Activated naive CD8-positive, alpha-beta T cell treated with anti-CD3 and anti-CD28 coated beads, Interleukin-2, amount 10 ng/mL, durations not matched to agents 7 days and 5 days (primary cell): ENCODE measurements around the gene SLC25A47. TPM values are rescaled to one million over a fixed set of nuclear protein-coding genes. Genes with fewer than 3 reads are reported as not detected.
A peak's percentile ranks its signal among the peaks of the same experiment; 100 is the strongest.
"Not testable (repeated sequence)": the region's sequence is repeated elsewhere in the genome, so short reads cannot be mapped to it uniquely, and the experiment has no call there.

Experiments used
- ATAC-seq: fragments of 150-1000 bp; cut with Tn5 transposase; one replicate; pipeline ENCODE4 v1.10.0; 2021; ENCODE audit warnings: low read depth, moderate library complexity
- POLR2A ChIA-PET: fragments of 350-600 bp; sonication (Branson Sonifier 250); formaldehyde crosslinking; loops from one replicate; lab custom pipeline; 2021; ENCODE audit warnings: antibody characterized with exemption; lab: Charles Lee
- DNase-seq: peaks from one replicate; pipeline ENCODE4 v3.0.0; 2021
- H3K27ac Mint-ChIP-seq: one replicate; pipeline ENCODE4 v1.8.0; 2022; ENCODE audit warnings: mild to moderate bottlenecking, mixed read lengths
- H3K27me3 Mint-ChIP-seq: one replicate; pipeline ENCODE4 v1.8.0; 2022; ENCODE audit warnings: mild to moderate bottlenecking, moderate library complexity, mixed read lengths
- H3K36me3 Mint-ChIP-seq: one replicate; pipeline ENCODE4 v1.8.0; 2021; ENCODE audit warnings: mild to moderate bottlenecking, mixed read lengths
- H3K4me1 Mint-ChIP-seq: one replicate; pipeline ENCODE4 v1.8.0; 2021; ENCODE audit warnings: mixed read lengths
- H3K4me3 Mint-ChIP-seq: one replicate; pipeline ENCODE4 v1.8.0; 2022; ENCODE audit warnings: mild to moderate bottlenecking, moderate library complexity, mixed read lengths
- H3K9me3 Mint-ChIP-seq: one replicate; pipeline ENCODE4 v1.8.0; 2021; ENCODE audit warnings: mixed read lengths
- total RNA-seq, 2 experiments: library from RNA; stranded (reverse); gene quantifications; one replicate each; pipeline ENCODE4 v1.2.3, GENCODE V29; 2021

The SLC25A47 gene
- total RNA-seq, 2 experiments from 2014 or later, result not detected

- H3K27me3 Mint-ChIP-seq, result no peaks in the 10 kb centered on the region
- DNase-seq (peak; percentile 6), ATAC-seq (no peak)
- H3K9me3 Mint-ChIP-seq, result no peaks in the 10 kb centered on the region
- H3K4me3 Mint-ChIP-seq, result no peak overlapping the region
- H3K4me1 Mint-ChIP-seq, result no peaks in the 10 kb centered on the region
- H3K36me3 Mint-ChIP-seq, result no peaks in the 10 kb centered on the region
- no peak overlapping the region for H3K27ac Mint-ChIP-seq
- POLR2A ChIA-PET, result no interaction called here
Observed at GRCh38 chr14:100294213-100294962, 28.8 kb upstream of the SLC25A47 start.

GRCh38 chr14:100294963-100295330 is 28.2 kb upstream of the SLC25A47 start:
- Mint-ChIP-seq H3K36me3 (no peaks in the 10 kb centered on the region), H3K4me1 (no peaks in the 10 kb centered on the region), H3K27me3 (no peaks in the 10 kb centered on the region), H3K9me3 (no peaks in the 10 kb centered on the region), H3K27ac (no peak overlapping the region), H3K4me3 (no peak overlapping the region)
- ATAC-seq, result no peak
- POLR2A ChIA-PET, result interaction anchor here (1.2 kb wide), 1 partner anchor 81 kb away, joined by 3 read pairs; a partner anchor contains a TSS
- DNase-seq, result peak; percentile 15

- Mint-ChIP-seq H3K36me3 (no peaks in the 10 kb centered on the region), H3K4me3 (no peak overlapping the region), H3K27ac (no peak overlapping the region), H3K4me1 (no peaks in the 10 kb centered on the region), H3K27me3 (no peaks in the 10 kb centered on the region), H3K9me3 (no peaks in the 10 kb centered on the region)
- ATAC-seq (no peak), DNase-seq (peak; percentile 19)
- POLR2A ChIA-PET, result interaction anchor here (0.9 to 1.2 kb wide), 2 partner anchors 80 to 324 kb away, joined by 3 read pairs; a partner anchor contains a TSS
Observed at GRCh38 chr14:100295376-100296105, 27.6 kb upstream of the SLC25A47 start.

DNA sequence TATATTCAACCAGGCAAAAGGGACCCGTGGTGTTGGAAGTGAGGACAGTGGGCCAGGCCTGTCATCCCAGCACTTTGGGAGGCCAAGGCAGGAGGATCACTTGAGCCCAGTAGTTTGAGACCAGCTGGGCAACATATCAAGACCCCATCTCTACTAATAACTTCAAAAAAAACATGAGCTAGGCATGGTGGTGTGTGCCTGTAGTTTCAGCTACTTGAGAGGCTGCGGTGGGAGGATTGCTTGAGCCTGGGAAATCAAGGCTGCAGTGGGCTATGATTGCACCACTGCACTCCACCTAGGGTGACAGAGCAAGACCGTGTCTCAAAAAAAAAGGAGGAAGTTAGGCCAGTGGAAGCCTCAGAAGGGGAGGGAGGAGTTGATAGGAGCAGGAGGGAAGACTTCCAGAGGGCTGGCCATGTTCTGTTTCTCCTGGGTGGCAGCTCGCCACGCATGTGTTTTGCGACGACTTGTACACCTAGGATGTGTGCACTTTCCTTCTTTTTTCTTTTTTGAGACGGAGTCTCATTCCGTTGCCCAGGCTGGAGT is 27.0 kb upstream of the SLC25A47 start:
- no peaks in the 10 kb centered on the region for H3K27me3 Mint-ChIP-seq
- no peak overlapping the region for H3K27ac Mint-ChIP-seq
- no peak for ATAC-seq
- no peak overlapping the region for H3K4me3 Mint-ChIP-seq
- H3K36me3 Mint-ChIP-seq, result no peaks in the 10 kb centered on the region
- no peaks in the 10 kb centered on the region for H3K4me1 Mint-ChIP-seq
- no peaks in the 10 kb centered on the region for H3K9me3 Mint-ChIP-seq
- DNase-seq, result peak; percentile 6
- POLR2A ChIA-PET, result interaction anchor here (0.9 to 1.2 kb wide), 2 partner anchors 79 to 325 kb away, joined by 3 read pairs; a partner anchor contains a TSS

DNA sequence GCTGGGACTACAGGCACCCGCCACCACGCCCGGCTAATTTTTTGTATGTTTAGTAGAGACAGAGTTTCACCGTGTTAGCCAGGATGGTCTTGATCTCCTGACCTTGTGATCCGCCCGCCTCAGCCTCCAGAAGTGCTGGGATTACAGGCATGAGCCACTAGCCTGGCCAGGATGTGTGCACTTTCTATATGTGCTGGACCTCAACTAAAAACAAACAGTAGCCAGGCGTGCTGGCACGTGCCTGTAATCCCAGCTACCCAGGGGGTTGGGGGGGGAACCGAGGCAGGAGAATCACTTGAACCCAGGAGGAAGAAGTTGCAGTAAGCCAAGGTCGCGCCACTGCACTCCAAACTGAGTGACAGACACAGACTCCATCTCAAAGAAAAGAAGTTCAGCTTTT is 26.4 kb upstream of the SLC25A47 start:
- H3K9me3 Mint-ChIP-seq, H3K27ac Mint-ChIP-seq, H3K4me3 Mint-ChIP-seq, H3K4me1 Mint-ChIP-seq, H3K36me3 Mint-ChIP-seq, ATAC-seq, H3K27me3 Mint-ChIP-seq: not testable (repeated sequence)
- POLR2A ChIA-PET, result interaction anchor here (0.9 kb wide), 1 partner anchor 325 kb away, joined by 3 read pairs; no protein-coding TSS in a partner anchor
- DNase-seq, result peak; percentile 7

DNA sequence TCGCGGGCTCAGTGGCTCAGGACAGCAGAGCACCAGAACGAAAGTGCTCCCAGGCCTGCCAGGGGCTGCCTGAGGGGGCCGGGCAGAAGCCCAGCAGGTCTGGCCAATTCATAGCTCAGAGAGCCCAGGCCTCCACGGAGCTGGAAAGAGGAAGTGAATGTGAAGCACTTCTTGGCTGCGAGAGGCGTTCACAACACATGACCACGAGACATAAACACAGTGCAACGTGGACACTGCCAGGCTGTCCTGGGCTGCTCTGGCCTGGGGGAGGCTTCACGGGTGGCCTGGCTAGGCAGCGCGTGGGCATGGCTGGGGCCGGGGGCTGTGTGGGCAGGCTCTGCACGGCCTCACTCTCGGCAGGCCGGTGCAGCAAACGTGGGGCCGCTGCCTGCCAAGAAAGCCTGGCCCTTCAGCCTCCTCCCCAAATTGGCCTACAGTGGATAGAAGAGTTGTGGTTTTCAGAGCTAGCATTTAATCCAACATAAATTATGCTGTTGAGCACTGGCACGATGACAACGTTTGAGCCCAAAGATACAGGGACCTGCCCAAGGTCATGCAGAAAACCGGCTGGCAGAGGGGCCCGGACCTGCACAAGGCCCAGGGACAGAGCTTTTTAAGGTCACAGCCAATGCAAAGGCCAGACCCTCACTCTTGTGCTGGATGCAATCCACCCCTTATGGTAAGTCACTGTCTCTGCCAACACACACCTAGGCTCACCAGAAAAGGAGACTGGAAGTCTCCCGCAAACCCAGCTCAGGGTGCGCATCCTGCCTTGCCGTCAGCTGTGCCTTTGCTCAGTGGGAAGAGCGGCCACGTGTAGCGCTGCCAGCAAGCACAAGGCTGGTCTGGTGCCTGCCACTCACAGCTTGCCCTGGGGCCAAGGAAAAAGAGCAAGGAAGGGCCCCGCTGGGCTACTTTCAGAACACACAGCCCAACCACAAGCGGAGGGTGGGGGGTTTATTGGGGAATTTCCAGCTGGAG is 25.5 kb upstream of the SLC25A47 start:
- Mint-ChIP-seq H3K4me3 (no peak overlapping the region), H3K27ac (no peak overlapping the region), H3K9me3 (no peaks in the 10 kb centered on the region), H3K27me3 (no peaks in the 10 kb centered on the region), H3K36me3 (no peaks in the 10 kb centered on the region), H3K4me1 (peaks cover 1% of the 10 kb centered on the region)
- POLR2A ChIA-PET, result no interaction called here
- DNase-seq (peak; percentile 22), ATAC-seq (no peak)

GRCh38 chr14:100298551-100299237 is 24.4 kb upstream of the SLC25A47 start:
- POLR2A ChIA-PET, result no interaction called here
- DNase-seq, result no peak
- no peak overlapping the region for H3K27ac Mint-ChIP-seq
- no peak overlapping the region for H3K4me3 Mint-ChIP-seq
- H3K36me3 Mint-ChIP-seq, result no peaks in the 10 kb centered on the region
- H3K9me3 Mint-ChIP-seq, result no peaks in the 10 kb centered on the region
- no peak for ATAC-seq
- H3K4me1 Mint-ChIP-seq, result peaks cover 2% of the 10 kb centered on the region
- no peaks in the 10 kb centered on the region for H3K27me3 Mint-ChIP-seq

DNA sequence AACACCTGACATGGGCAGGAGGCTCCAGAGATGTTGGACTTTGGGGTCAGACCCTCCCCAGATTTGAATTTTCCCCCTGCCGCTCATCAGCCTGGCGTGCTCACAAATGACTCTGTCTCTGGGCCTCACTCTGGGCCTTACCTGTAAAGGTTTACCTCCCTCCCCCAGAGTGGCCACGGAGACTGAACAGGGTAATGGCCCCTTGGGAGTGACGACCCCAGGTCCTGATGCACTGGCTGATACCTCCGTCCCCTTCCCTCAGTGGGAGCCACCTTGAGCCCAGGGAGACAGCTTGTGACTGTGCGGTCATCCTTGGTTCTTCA is 23.9 kb upstream of the SLC25A47 start:
- no peaks in the 10 kb centered on the region for H3K36me3 Mint-ChIP-seq
- POLR2A ChIA-PET, result no interaction called here
- DNase-seq, result no peak
- H3K27me3 Mint-ChIP-seq, result no peaks in the 10 kb centered on the region
- ATAC-seq, result no peak
- H3K9me3 Mint-ChIP-seq, result no peaks in the 10 kb centered on the region
- H3K4me3 Mint-ChIP-seq, result no peak overlapping the region
- no peak overlapping the region for H3K27ac Mint-ChIP-seq
- H3K4me1 Mint-ChIP-seq, result peaks cover 2% of the 10 kb centered on the region

DNA sequence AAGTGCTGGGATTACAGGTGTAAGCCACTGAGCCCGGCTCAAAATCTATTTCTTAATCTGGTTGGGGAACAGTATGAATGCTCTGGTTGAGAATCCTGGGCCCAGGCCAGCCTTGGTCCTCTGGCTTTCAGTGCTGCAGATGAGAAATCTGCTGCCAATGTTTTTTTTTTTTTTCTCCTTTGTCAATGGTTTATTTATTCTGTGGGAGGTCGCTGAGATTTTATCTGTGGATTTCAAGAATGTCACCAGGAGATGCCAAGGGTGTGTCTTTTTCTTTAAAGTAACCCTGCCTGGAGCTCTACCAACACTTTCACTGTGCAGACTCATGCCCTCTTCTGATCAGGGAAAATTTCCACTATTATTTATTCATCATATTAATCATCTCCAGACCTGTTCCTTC is 20.5 kb upstream of the SLC25A47 start:
- POLR2A ChIA-PET, result interaction anchor here (0.7 to 1.5 kb wide), 3 partner anchors 19 to 75 kb away, joined by 3 to 5 read pairs (median 4); a partner anchor contains a TSS
- Mint-ChIP-seq H3K36me3 (no peaks in the 10 kb centered on the region), H3K9me3 (no peaks in the 10 kb centered on the region), H3K27ac (no peak overlapping the region), H3K27me3 (peaks cover 12% of the 10 kb centered on the region), H3K4me3 (no peak overlapping the region), H3K4me1 (peaks cover 9% of the 10 kb centered on the region)
- ATAC-seq, result no peak
- DNase-seq, result no peak

DNA sequence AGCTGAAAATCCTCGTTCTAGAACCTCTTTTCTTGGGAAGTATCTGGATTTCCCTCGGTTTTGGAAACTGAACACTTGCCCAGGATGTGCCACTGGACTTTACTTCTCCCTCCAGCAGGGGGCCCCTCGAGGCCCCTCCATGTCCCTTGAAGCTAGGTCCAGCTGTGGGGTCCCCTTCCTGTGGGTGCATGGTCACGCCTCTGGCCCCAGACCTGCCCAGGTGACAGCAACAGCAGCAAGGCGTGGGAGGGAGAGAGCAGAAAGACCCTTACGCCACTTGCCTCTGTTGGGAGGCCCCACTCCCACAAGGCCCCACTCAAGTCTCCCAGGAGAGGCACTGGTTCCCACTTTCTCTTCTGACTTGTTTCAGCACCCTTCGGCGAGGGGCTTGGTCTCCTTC is 20.0 kb upstream of the SLC25A47 start:
- H3K4me1 Mint-ChIP-seq, result peaks cover 10% of the 10 kb centered on the region
- POLR2A ChIA-PET, result interaction anchor here (1.5 kb wide), 1 partner anchor 74 kb away, joined by 3 read pairs; no protein-coding TSS in a partner anchor
- H3K27ac Mint-ChIP-seq, result no peak overlapping the region
- DNase-seq (no peak), ATAC-seq (no peak)
- peaks cover 14% of the 10 kb centered on the region for H3K27me3 Mint-ChIP-seq
- no peak overlapping the region for H3K4me3 Mint-ChIP-seq
- H3K9me3 Mint-ChIP-seq, result no peaks in the 10 kb centered on the region
- H3K36me3 Mint-ChIP-seq, result no peaks in the 10 kb centered on the region

GRCh38 chr14:100303925-100304324 is 19.2 kb upstream of the SLC25A47 start:
- ATAC-seq, result no peak

GRCh38 chr14:100304825-100305323 is 18.3 kb upstream of the SLC25A47 start:
- POLR2A ChIA-PET, result interaction anchor here (1.1 kb wide), 1 partner anchor 73 kb away, joined by 3 read pairs; no protein-coding TSS in a partner anchor
- DNase-seq, result no peak
- H3K27ac Mint-ChIP-seq, result peak overlapping the region; percentile 50
- peaks cover 10% of the 10 kb centered on the region for H3K4me1 Mint-ChIP-seq
- no peak for ATAC-seq
- H3K36me3 Mint-ChIP-seq, result no peaks in the 10 kb centered on the region
- H3K27me3 Mint-ChIP-seq, result peaks cover 19% of the 10 kb centered on the region
- peak overlapping the region; percentile 76 for H3K4me3 Mint-ChIP-seq
- H3K9me3 Mint-ChIP-seq, result no peaks in the 10 kb centered on the region

More at GRCh38 chr14:100303925-100304324, 19.2 kb upstream of the SLC25A47 start:
- H3K4me3 Mint-ChIP-seq, result no peak overlapping the region
- POLR2A ChIA-PET, result interaction anchor here (1.5 kb wide), 1 partner anchor 73 kb away, joined by 3 read pairs; no protein-coding TSS in a partner anchor
- no peaks in the 10 kb centered on the region for H3K9me3 Mint-ChIP-seq
- H3K27ac Mint-ChIP-seq, result no peak overlapping the region
- DNase-seq, result no peak
- H3K36me3 Mint-ChIP-seq, result no peaks in the 10 kb centered on the region
- peaks cover 17% of the 10 kb centered on the region for H3K27me3 Mint-ChIP-seq
- peaks cover 10% of the 10 kb centered on the region for H3K4me1 Mint-ChIP-seq
